Kidney (tissue), 14 donors: ENCODE data around the gene OR56A4. TPM values are rescaled to one million over a fixed set of nuclear protein-coding genes. Genes with fewer than 3 reads are reported as not detected.

Experiments used
- DNase-seq, 5 donors: peaks; one replicate each; pipeline ENCODE4 v3.0.0-alpha.2; 2013 to 2020
- FAIRE-seq: peaks from 2 replicates; lab custom pipeline; 2012; peaks lifted over from hg19 to GRCh38; lab: Jason Lieb, UNC
- H3K27ac ChIP-seq, 2 donors: one replicate each; pipeline ENCODE4 v1.7.0; 2013; ENCODE audit warnings: low read depth in 2 of 2, low read length in 2 of 2, inconsistent platforms in 1 of 2
- H3K27me3 ChIP-seq: one replicate; pipeline ENCODE4 v1.7.1; 2013; ENCODE audit warnings: low read length, inconsistent platforms; ENCODE audit not compliant: control insufficient read depth, insufficient read depth
- H3K36me3 ChIP-seq, 3 donors: one replicate each; pipeline versions ENCODE4 v1.7.0 to v1.7.1; 2013; ENCODE audit warnings: low read length in 3 of 3, control low read depth in 1 of 3, inconsistent platforms in 1 of 3; ENCODE audit not compliant: insufficient read depth in 3 of 3, control insufficient read depth in 2 of 3
- H3K4me1 ChIP-seq, 3 donors: one replicate each; pipeline versions ENCODE4 v1.7.0 to v1.7.1; 2013; ENCODE audit warnings: low read length in 3 of 3, inconsistent platforms in 1 of 3, low read depth in 1 of 3; ENCODE audit not compliant: control insufficient read depth in 2 of 3, insufficient read depth in 2 of 3
- H3K4me3 ChIP-seq, 3 donors: one replicate each; pipeline versions ENCODE4 v1.7.0 to v1.8.1; 2013; ENCODE audit warnings: low read length in 3 of 3, control low read depth in 1 of 3, inconsistent platforms in 1 of 3
- H3K9ac ChIP-seq, 3 donors: one replicate each; pipeline versions ENCODE4 v1.7.0 to v1.7.1; 2013; ENCODE audit warnings: low read length in 3 of 3, control low read depth in 1 of 3, inconsistent platforms in 1 of 3
- H3K9me3 ChIP-seq, 3 donors: one replicate each; pipeline versions ENCODE4 v1.7.0 to v1.7.1; 2013; ENCODE audit warnings: low read length in 3 of 3, control low read depth in 1 of 3, inconsistent platforms in 1 of 3; ENCODE audit not compliant: control insufficient read depth in 2 of 3, insufficient read depth in 1 of 3
- CTCF ChIP-seq: IDR thresholded peaks from 3 replicates; pipeline ENCODE4 v1.5.1; 2012; ENCODE audit warnings: mild to moderate bottlenecking, moderate library complexity, borderline replicate concordance; ENCODE audit not compliant: insufficient read depth; ENCODE audit errors: extremely low read depth
- intact Hi-C: fragments of 100-400 bp; cut with DNase I; formaldehyde crosslinking; loops from one replicate; pipeline ENCODE4 v1.11.1; 2022
- polyA plus RNA-seq: library from polyadenylated mRNA; stranded (reverse); fragments of 350-450 nt; fragmentation: Illumina TruSeq; extraction: RNeasy Lipid Tissue Mini Kit (QIAGEN cat#74804); gene quantifications from one replicate; pipeline ENCODE4 v1.2.3, GENCODE V29; 2014; ENCODE audit warnings: low read depth, low replicate concordance; ENCODE audit not compliant: insufficient read depth
- total RNA-seq: library from RNA; stranded (reverse); fragmentation: NEBNext Ultra II Directional; extraction: Animal tissue kit (Norgen Biotek cat#: 25700); gene quantifications from one replicate; pipeline ENCODE4 v1.2.1, GENCODE V29; 2021
- donor health status: control.
- donor health status: control.
- donor health status: control.
- donor health status: control.
- donor health status: control.
- donor health status: DM: yes; HTN: yes; CAD: no.
- donor health status: Normal renal cell carcinoma (clear cell type).

Gene OR56A4
- total and polyA plus RNA-seq, 2 donors from 2014 or later: 0.09 TPM; not detected in 1

DNA sequence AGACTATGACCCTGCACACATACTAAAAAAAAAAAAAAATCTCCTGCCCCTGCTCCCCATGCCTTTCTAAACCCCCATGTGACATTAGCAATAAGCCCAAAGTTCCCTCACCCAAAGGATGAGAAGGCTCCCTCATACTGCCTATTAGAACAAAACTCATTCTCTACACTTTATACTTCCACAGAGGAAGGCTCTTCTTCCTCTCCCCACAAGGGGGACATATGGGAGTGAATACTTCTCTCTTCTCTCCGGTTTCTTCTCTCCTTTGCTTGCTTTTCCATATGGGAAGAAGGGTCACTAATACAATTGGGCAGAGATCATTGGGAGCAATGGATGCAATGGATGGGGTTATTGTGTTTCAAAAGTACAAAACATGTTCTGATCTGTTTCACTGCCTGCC is 23.3 kb downstream of the OR56A4 start:
- DNase-seq: no peak
- Histone ChIP-seq H3K4me1 (no peaks in the 10 kb centered on the region), H3K9me3 (peaks cover 0 to 2% (median 0%) of the 10 kb centered on the region in 3 donors), H3K9ac (no peak overlapping the region), H3K27me3 (no peaks in the 10 kb centered on the region), H3K4me3 (no peak overlapping the region), H3K36me3 (no peaks in the 10 kb centered on the region), H3K27ac (no peak overlapping the region)
- TF ChIP-seq CTCF: no peak
- intact Hi-C loops: no loop called here
- FAIRE-seq: no peak

DNA sequence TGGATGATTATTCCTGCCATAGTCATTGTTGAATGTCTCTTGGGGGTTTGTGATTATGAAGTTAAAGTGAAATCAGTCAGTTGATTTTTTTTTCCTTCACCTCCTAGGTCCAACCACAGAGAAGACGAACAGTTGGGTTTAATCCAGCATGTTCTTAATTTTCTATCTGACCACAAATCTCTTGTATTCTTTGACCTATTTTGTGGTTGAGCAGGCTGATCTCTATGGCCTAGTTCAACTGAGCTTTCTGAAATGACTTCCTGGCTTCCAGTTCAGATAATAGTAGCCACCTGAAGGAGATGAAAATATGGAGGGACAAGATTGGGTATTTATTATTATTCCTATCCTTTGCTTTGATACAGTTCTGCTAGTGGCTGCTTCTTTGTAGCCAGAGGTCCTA is 33.2 kb downstream of the OR56A4 start:
- no peaks in the 10 kb centered on the region for H3K36me3 ChIP-seq
- peaks cover 0 to 4% (median 3%) of the 10 kb centered on the region in 3 donors for H3K9me3 ChIP-seq
- DNase-seq (no peak), FAIRE-seq (no peak)
- intact Hi-C loops: no loop called here
- H3K4me3 ChIP-seq: no peak overlapping the region
- no peaks in the 10 kb centered on the region for H3K4me1 ChIP-seq
- TF ChIP-seq CTCF: no peak
- no peak overlapping the region for H3K27ac ChIP-seq
- no peaks in the 10 kb centered on the region for H3K27me3 ChIP-seq
- H3K9ac ChIP-seq: no peak overlapping the region

DNA sequence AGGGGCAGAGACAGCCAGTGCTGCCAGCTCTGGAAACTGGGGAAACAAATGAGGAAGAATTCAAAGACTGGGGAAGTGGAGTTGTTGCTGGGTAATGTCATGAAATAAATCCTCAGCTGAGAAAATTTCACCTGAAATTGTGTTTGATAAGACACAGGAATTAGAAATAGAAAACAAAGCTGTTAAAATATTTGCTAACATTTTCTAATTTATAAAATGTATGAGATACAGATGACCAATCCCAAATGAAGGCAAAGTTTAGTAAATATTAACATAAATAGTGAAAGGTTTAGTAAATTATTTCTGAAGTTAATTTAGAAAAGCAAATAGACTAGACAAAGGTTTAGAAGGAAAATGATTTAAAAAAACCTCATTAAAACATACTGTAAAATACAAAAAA is 38.4 kb downstream of the OR56A4 start, which contains the start of gene OR56A5:
Gene OR56A5 (minus strand): TSS at position 101 of the 400 bp plus-strand sequence. CDS start 0 bp downstream, at position 101.
- TF ChIP-seq CTCF: no peak
- no peaks in the 10 kb centered on the region for H3K4me1 ChIP-seq
- FAIRE-seq (peak; percentile 37), DNase-seq (no peak)
- H3K27me3 ChIP-seq: no peaks in the 10 kb centered on the region
- intact Hi-C loops: no loop called here
- H3K9ac ChIP-seq: no peak within 1 kb of the TSS
- H3K36me3 ChIP-seq: no peaks in the 10 kb centered on the region
- H3K27ac ChIP-seq: no peak within 1 kb of the TSS
- H3K9me3 ChIP-seq: peaks cover 0 to 6% (median 5%) of the 10 kb centered on the region in 3 donors
- H3K4me3 ChIP-seq: no peak within 1 kb of the TSS

GRCh38 chr11:5967708-5968107 is 39.0 kb downstream of the OR56A4 start:
- intact Hi-C loops: no loop called here
- Histone ChIP-seq H3K4me3 (no peak overlapping the region), H3K9me3 (peaks cover 0 to 9% (median 5%) of the 10 kb centered on the region in 3 donors), H3K36me3 (no peaks in the 10 kb centered on the region), H3K27me3 (no peaks in the 10 kb centered on the region), H3K4me1 (no peaks in the 10 kb centered on the region), H3K27ac (no peak overlapping the region), H3K9ac (no peak overlapping the region)
- no peak for TF ChIP-seq CTCF
- FAIRE-seq (no peak), DNase-seq (no peak)
